GM19023 (cell line): Measurements from ENCODE around the gene SYNGR1.

Experiments used
- ATAC-seq: cut with Tn5 transposase; IDR thresholded peaks from one replicate; pipeline ENCODE4 v1.9.1; 2021; ENCODE audit warnings: mild to moderate bottlenecking, moderate library complexity; ENCODE audit not compliant: unreplicated experiment

The SYNGR1 gene, protein sequence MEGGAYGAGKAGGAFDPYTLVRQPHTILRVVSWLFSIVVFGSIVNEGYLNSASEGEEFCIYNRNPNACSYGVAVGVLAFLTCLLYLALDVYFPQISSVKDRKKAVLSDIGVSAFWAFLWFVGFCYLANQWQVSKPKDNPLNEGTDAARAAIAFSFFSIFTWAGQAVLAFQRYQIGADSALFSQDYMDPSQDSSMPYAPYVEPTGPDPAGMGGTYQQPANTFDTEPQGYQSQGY

DNA sequence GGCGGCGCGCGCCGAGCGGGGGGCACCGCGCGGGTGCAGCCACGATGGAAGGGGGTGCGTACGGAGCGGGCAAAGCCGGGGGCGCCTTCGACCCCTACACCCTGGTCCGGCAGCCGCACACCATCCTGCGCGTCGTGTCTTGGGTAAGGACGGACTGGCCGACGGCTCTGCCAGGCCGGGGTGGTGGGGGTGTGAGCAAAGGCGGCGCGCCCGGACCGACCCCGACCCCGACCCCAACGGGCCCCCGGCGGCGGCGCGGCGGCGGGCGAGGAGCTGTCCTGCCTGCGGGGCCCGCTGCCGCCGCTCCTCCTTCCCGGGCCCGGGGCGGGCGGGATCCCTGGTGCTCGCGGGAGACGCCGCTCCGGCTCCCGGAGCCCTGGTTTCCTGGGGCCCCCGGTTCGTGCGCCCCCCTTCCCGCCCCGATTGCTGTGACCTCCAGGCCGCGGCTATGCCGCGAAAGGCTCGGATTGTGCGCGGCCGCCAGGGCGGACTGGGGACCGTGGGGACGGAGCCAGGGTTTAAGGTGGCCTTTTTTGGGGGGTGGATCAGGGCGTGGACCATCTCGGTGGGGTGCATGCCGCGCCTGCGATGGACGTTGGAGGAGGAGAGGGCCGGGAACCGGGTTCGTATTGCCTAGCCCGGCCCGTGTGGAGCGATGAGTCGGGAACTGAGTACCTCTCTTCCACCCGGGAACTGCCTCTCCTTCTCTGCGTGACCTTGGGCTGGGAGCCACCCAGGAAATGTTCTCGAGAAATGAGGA is at the start of gene SYNGR1:
Gene SYNGR1 (plus strand): TSS at position 25 of the 760 bp plus-strand sequence. CDS start 20 bp downstream, at position 45.
- no peak for ATAC-seq

DNA sequence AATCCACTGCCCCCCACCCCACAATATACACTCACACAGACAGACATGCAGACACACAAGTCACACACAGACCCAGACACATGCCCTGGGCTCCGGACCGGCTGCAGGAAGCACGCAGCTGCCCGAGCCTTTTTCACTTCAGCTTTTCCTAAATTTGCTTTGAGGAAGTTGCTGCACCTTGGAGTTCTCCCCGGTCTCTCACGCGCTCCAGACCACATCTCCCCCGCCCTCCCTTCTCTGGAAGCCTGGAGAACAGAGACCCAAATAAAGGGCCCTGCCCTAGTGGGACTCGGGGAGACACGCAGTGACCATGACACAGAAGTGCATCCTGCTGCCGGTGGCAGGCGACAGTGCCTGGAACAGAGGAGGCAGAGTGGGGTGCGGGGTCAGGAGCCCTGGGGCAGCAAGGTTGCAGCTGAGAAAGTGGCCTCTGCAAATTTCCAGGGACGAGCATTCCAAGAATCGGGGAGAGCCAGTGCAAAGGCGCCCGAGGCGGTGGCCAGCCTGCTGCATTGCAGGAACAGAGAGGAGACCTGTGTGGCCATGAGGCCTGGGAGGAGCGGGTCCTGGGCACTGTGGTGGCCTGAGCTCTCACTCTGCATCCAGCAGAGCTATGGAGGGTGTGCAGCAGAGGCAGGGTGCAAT is 49.5 kb upstream of the SYNGR1 start:
- no peak for ATAC-seq

DNA sequence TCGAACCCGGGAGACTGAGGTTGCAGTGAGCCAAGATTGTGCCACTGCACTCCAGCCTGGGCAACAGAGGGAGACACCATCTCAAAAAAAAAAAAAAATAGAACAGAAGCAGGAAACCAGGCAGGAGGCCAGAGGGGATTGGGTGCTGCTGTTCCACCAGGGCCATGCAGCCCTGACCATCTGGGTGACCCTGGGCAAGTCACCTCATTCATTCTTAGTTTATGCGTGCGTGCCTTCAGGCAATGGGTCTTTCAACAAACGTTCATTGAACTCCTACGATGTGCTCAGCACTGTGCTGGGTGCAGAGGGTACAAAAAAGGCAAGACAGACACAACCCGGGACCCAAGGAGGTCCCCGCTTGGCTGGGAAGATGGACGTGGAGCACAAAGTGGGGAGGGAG is 48.7 kb upstream of the SYNGR1 start:
- no peak for ATAC-seq

DNA sequence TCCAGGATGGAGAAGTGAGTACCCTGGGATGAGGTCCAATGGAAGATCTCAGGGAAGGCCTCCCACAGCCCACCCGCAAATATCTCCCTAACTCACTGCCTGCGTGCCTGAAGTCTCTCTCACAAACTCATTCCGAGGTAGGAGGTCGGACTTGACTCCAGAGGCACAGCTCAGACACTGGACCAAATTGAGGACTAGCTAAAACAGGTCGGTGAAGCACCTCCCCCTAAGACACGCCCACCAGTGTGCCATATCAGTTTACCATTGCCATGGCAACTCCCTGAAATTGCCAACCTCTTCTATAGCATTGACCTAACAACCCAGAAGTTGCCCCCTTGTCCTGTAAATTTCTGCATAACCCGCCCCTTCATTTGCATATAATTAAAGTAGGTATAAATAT is 47.9 kb upstream of the SYNGR1 start:
- ATAC-seq = no peak

DNA sequence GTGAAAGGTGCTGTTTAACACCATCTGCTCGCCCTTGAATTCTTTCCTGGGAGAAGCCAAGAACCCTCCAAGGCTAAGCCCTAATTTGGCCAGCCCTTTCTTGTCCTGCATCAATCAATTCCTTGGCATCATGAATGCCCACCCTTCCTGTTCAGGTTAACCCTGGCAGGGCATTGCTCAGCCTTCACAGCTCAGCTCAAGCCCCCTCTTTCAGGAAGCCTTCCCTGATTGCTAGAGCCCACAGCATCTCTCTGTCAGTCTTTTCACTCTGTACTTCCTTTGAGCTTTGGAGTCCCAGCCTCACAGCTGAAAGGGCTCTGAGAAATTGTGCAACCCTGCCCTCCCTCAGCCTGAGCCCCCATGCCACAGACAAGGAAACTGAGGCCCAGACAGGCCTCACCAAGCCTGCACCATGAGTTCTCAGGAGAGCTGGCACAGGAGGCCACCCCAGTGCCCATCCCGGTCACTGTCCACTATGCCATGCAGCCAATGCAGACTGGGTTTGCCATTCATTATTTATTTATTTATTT is 47.3 kb upstream of the SYNGR1 start:
- no peak for ATAC-seq

DNA sequence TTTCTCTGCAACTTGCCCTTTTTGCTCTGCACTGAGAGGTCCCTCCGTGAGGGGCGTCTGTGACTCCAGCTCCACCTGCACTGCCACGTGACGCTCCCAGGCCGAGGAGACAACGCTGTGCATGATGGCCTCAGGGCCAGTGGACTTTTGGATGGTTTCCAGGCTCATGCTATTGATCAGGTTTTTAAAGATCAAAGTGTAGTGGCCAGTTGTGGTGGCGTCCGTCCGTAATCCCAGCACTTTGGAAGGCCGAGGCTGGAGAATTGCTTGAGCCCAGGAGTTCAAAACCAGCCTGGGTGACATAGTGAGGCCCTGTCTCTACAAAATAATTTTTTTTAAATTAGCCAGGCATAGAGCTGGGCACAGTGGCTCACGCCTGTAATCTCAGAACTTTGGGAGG is 46.4 kb upstream of the SYNGR1 start:
- no peak for ATAC-seq

DNA sequence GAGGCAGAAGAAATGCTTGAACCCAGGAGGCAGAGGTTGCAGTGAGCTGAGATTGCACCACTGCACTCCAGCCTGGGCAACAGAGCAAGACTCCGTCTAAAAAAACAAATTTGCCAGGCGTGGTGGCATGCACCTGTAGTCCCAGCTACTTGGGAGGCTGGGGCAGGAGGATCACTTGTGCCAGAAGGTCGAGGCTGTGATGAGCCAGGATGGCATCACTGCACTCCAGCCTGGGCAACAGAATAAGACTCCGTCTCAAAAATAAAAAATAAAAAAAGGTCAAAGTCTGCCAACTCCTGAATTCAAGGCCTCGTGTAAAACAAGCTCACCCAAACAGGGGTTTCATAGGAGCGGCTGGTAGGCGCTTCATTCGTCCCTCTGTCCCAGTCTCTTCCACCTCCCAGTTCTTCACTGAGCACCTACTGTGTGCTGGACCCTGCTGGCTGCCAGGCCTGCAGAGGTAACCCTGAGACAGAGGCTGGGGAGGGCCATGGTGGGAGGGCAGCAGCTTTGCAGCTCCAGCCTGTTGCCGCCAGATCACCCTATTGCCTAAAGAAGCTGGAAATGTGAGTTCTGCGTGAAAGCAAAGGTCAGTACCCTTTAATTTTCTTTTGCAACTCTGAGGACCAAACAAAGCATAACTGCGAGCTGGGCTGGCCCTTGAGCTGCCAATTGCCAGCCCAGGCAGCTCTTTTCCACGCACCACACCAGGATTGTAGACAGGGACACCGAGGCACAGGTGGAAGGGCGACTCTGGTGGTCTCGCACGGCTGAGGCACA is 45.7 kb upstream of the SYNGR1 start:
- no peak for ATAC-seq

DNA sequence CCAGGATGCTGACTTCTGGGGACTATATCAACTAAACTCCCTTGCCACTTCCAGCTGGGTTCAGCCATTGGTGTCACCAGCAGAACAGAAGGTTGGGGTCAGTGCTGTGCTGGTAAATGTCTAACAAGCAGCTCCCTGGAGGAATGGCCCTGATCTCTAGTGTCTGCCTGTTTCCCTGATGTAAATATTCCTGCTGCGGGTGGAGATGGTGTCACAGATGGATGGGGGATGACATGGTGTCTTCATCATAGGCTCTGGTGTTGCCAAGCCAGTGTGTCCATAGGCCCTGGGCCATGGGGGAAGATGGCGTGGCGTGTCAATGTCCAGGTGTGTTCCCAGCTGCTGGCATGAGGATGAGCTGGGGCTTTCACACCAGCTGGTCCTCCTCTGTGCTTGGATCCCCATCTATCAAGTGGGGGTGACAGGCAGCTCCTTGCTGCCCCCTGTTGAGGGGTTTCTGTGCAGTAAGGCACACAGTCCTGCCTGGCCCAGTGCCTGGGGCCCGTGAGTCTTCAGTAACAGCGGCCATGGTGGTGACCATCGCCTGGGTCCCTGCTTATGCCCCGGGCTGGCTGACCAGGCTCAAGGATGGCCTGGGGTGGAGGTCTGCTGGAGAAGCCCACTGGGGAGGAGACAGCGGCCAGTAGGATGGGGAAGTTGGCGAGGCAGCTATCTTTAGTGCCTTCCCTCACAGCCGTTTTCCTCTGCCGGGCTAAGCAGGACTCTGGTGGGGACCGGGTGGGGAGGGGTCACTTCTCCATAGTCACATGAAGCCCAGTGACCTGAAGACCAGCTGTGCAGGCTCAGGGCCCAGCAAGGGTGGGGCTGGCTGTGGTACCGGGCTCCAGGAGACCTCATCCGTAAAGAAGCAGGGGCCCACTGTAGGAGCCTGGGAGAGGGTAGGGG is 43.1 kb upstream of the SYNGR1 start:
- ATAC-seq = no peak

DNA sequence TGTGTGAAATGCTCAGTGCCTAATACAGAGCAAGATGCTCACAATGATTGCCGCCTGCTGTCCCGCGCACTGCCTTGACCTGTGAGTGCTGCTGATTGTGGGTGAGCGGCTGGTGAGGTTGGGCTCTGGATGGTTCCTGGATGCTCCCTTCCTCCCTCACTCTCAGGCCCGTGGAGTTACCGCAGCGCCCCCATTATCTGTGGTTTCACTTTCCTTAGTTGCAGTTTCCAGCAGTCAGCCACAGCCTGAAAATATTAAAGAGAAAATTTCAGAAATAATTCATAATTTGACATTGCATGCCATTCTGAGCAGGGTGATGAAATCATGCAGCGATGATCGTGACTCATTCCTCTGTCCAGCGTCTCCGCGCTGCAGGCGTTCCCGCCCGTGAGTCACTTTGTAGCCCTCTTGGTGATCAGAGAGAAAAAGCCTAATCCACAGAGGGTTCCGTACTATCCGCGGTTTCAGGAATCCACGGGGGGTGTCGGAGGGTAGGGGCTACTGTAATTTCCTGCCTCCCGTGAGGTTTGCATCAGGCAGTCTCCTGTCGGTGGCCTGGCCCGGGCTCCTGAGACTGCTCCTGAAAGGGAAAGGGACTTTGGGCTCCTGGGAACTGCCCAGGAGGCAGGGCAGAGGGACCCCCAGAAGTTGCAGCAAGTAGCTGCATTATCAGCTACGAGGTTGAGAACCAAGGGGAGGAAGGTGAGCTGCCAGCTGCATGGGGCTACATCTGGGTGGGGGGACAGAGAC is 41.0 kb upstream of the SYNGR1 start:
- no peak for ATAC-seq

DNA sequence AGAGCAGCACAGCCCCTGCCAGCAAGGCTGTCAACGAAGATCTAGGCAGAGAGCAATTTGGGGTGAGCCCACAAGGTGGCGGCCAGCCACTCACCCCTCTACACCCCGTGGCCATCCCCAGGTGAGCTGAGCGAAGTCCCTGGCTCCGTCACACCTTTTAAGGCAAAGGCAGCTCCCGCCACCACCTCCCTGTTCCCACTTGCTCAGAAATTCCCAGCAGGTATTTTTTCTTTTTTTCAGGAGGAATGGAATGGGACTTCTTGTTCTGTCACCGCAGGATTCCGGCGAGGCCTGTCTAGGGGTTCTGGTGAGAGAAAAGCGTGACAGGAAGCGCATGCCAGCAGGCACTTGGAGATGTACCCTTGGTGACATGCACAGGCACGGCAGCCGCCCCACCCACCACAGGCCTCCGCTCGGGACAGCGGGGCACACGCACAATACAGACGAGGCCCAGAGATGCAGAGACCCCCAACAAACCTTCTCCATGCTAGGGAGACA is 40.4 kb upstream of the SYNGR1 start:
- ATAC-seq = no peak

DNA sequence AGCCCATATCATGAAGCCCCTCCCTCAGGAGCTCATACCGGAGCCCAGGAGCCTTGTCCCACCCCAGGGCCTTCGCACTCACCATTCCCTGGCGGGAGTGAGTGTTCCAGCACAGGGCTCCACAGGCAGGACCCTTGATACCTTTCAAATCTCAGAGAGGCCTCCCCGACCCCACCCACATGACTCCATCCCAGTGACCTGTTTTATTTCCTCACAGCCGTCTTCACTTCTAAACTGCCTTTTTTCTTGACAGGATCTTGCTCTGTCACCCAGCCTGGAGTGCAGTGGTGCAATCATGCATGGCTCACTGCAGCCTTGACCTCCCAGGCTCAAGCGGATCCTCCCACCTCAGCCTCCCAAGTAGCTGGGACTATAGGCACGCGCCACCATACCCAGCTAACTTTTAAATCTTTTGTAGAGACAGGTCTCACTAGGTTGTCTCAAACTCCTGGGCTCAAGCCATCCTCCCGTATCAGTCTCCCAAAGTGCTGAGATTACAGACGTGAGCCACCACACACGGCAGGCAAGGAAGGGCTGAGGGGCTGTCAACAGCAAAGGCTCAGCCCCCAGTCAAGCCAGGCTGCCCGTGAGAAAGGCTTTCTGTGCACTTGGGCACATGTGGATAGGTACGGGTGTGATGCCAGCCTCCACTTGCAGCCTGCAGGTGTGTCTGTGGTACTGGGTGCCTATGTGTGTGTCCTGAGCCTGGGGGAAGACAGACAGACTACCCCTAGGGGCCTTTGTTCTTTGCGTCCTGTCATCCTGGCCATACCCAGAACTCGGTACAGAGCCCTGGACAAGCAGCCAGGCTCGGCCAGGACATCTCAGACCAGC is 39.7 kb upstream of the SYNGR1 start:
- no peak for ATAC-seq

DNA sequence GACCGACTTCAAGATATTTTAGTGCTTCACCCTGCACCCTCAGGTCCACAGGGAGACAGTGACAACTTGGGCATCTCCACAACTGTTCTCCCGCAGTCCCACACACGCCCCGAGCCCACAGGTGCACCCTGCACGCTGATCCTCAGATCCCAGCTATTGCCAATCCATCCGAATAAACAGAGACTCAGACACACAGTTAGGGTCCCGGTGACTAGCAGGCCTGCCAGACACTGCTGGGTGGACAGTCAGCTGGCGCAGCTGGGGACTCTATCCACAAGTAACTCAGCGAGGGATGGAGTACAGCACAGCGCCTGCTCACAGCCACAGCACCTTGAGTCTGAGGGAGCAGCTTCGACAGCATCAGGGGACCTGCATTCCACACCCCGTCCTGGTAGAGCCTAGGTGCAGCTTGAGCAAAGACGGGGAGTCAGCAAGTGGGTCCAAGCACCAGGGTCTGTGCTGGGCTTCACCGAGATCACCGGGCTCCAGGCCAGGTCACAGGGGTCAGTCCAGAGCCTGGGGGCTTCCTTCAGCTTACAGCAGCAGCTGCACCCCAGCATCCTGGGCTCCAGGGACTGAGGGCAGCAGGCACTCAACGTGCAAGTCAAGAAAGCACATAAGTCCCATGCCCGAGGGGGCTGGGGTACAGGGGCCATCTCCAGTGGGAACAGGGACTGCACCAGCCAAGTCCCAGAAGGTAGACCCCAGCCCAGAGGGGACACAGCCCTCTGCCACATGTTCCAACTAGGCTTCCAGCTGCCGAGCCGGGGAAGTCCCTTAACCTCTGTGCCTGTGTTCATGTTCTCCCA is 38.0 kb upstream of the SYNGR1 start:
- ATAC-seq = no peak

DNA sequence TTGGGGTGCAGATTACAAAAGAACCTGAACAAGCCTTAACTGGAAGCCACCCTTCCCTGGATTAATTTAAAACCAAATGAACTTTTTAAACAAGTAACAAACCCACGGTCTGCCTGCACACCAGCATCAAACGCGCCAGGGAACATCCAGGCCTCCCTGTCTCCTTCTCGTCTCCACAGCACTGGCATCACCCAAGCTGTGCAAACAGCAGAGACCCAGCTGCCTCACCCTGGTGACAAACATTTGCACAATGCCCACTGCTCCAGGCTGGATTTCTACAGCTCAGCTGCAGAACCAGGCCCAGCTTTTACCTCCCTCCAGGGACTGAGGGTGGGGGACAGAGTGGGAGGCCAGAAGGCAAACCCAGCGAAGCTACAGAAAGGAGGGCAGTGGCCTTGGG is 37.4 kb upstream of the SYNGR1 start:
- ATAC-seq = no peak

DNA sequence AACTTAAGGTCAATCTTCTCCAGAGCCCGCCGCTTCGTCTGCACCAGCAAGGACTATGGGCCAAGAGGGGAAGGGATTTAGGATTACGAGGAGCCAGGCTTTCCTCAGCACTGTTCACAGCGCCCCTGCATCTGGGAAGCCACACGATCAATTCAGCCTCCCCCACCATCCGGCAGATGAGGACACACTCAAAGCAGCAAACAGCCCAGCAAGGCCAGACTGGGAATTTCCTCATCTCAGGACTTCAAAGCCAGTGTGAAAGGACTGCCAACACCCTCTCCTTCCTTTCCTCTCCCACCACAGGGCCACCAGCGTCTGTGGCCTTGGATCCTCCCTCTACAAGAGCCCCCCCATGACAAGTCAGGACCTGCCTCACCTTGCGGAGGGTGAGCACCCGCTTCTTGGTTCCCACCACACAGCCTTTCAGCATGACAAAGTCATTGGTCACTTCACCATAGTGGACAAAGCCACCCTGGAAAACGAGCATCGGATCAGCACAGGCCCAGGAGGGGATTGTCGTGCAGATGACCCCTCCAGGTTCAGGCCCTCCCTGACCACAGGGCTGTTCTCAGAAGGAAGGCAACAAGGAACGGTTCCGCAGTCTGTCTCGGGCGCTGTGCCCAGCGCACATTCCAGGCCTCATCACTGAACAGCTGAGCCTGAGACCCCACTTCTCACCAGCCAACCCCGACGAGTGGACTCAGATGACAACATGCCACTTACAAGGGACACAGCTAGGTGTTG is 36.4 kb upstream of the SYNGR1 start:
- no peak for ATAC-seq

DNA sequence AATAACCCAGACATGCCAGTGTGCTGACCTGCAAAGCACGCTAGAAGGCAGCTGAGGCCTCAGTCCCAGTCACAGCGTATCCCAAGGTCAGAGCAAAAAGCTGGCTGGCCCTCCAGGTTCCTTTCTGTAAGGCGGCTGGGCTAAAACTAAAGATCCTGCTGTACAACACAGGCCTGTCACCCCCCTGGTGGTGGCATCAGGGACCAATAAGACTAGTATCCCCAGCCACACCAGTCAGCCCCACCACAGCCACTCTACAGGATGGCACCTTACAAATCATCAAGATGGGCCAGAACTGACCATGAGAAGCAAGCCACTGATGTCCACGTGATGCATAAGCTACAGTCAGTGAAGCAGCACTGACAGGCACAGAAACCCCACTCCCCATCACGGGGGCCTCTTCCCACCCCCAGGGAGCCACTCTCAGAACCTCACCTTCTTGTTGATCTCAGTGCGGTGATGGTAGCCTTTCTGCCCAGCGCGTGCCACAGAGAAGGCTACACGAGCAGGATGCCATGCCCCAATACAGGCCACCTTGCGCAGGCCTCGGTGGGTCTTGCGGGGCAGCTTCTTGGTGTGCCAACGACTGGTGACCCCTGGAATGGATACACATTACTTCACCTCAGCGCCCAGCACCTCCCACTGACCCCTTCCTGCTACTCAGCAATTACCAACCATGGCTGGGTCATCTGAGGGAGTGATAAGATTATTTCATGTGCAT is 35.4 kb upstream of the SYNGR1 start:
- ATAC-seq = no peak

DNA sequence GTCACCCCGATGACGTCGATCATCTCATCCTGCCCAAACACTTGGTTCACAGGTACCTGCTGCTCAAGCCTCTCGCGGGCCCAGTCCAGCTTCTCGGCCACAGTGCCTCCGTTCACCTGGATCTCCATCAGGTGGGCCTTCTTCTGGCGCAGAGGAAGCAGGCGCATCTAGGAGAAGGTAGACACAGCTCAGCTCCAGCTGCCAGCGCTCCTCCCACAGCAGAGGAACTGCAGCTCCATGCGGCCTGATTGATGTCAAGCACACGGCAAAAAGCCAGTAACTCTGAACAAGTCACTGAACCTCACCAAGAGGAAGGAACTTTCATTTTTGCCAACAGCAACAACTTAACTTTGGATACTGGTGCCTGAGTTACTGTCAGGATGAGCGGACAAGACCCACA is 34.4 kb upstream of the SYNGR1 start:
- no peak for ATAC-seq
